ENCODE measurements around the gene SLC38A9. TPM values are rescaled to one million over a fixed set of nuclear protein-coding genes. Genes with fewer than 3 reads are reported as not detected.

The SLC38A9 gene
- total and polyA plus RNA-seq, 2 of the 8 experiments (the other 6 are each of a cell fraction or from before 2014, with no cell fraction given): 29.2 to 43.7 TPM

DNA sequence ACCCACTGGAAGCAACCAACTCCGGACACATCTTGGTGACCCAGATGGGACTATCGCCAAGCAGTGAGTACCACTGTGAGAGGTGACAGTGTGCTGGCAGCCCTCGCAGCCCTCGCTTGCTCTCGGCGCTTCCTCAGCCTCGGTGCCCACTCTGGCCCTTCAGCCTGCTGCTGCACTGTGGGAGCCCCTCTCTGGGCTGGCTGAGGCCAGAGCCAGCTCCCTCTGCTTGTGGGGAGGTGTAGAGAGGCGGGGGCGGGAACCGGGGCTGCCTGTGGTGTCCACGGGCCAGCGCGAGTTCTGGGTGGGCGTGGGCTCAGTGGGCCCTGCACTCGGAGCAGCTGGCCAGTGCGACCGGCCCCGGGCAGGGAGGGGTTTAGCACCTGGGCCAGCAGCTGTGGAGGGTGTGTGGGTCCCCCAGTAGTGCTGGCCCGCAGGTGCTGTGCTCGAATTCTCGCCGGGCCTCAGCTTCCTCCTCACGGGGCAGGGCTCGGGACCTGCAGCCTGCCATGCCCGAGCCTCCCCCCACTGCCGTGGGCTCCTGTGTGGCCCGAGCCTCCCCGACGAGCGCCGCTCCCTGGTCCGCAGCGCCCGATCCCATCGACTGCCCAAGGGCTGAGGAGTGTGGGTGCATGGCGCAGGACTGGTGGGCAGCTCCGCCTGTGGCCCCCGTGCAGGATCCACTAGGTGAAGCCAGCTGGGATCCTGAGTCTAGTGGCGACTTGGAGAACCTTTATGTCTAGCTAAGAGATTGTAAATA is 98.8 kb downstream of the SLC38A9 start:
- Histone ChIP-seq H3K4ac (replicated peaks; ENCODE audit: insufficient read length, low read depth, low read length) (no peak overlapping the region), H4K20me1 (replicated peaks in 1 of 2; ENCODE audit: control insufficient read depth in 1 of 2, insufficient read depth in 2 of 2, low read length in 2 of 2) (no peaks in the 10 kb centered on the region), H2BK5ac (ENCODE audit: low read depth, low read length) (no peak overlapping the region), H2AFZ (ENCODE audit: low read length) (no peak overlapping the region), H2BK12ac (ENCODE audit: low read depth, low read length) (no peak overlapping the region), H3K27ac (ENCODE audit: low read depth, low read length) (no peak overlapping the region), H3K4me2 (ENCODE audit: insufficient read depth in 1 of 2, low read depth in 2 of 2, low read length in 2 of 2) (no peak overlapping the region), H2BK15ac (ENCODE audit: low read length) (no peak overlapping the region), H4K5ac (ENCODE audit: insufficient read length, low read depth, low read length) (no peak overlapping the region), H2AK5ac (ENCODE audit: low read depth, low read length) (no peak overlapping the region), H3K79me2 (ENCODE audit: control insufficient read depth in 1 of 2, insufficient read depth in 2 of 2, low read length in 2 of 2) (no peaks in the 10 kb centered on the region), H2BK120ac (replicated peaks; ENCODE audit: low read depth, low read length) (no peak overlapping the region), H4K91ac (replicated peaks; ENCODE audit: insufficient read length, low read length) (no peak overlapping the region), H3K18ac (ENCODE audit: extremely low read depth, low read length) (no peak overlapping the region), H2BK20ac (ENCODE audit: low read length) (no peak overlapping the region), H3K56ac (replicated peaks; ENCODE audit: insufficient read length, low read depth, low read length) (no peak overlapping the region), H4K8ac (ENCODE audit: extremely low read depth, insufficient read depth, low read length) (no peak overlapping the region; the same call in 1 of the 2 replicates), H3K9ac (replicated peaks in 1 of 4; ENCODE audit: extremely low read depth in 1 of 4, low read depth in 3 of 4, low read length in 3 of 4) (no peak overlapping the region), H3K23me2 (ENCODE audit: low read depth, low read length) (peaks cover 2% of the 10 kb centered on the region; the same call in 1 of the 2 replicates), H3K4me3 (ENCODE audit: extremely low read depth in 1 of 4, insufficient read depth in 2 of 4, low read depth in 3 of 4, low read length in 4 of 4) (no peak overlapping the region), H3K36me3 (ENCODE audit: control insufficient read depth in 2 of 4, insufficient read depth in 4 of 4, low read length in 3 of 4) (peaks cover 0 to 6% (median 0%) of the 10 kb centered on the region in 4 experiments; a peak in 1 of 8 replicates), H3K79me1 (ENCODE audit: low read depth, low read length) (no peaks in the 10 kb centered on the region), H3K4me1 (replicated peaks in 1 of 4; ENCODE audit: control insufficient read depth in 3 of 4, insufficient read depth in 4 of 4, low read length in 3 of 4) (no peaks in the 10 kb centered on the region), H3K23ac (ENCODE audit: insufficient read length) (no peak overlapping the region), H3K27me3 (replicated peaks in 1 of 4; ENCODE audit: control insufficient read depth in 3 of 4, extremely low read depth in 1 of 4, insufficient read depth in 3 of 4, low read length in 3 of 4) (no peaks in the 10 kb centered on the region), H3K9me3 (ENCODE audit: insufficient read depth in 2 of 2, low read depth in 1 of 2, low read length in 1 of 2) (peaks cover 0 to 9% of the 10 kb centered on the region in 2 experiments; a peak in 2 of 4 replicates), H3K14ac (ENCODE audit: insufficient read length) (no peak overlapping the region)
- no peak for FAIRE-seq
- WGBS, 2 experiments (ENCODE audit: extremely low coverage in 1 of 2, insufficient coverage in 1 of 2, insufficient read length in 1 of 2, insufficient replicate concordance in 2 of 2, low coverage in 1 of 2, low lambda C conversion rate in 2 of 2, missing lambda C conversion rate in 1 of 2): 96% methylated on average over 27 of the region's 39 CpGs; no CpG with 5 or more reads in 1 of the 2 experiments
- TF ChIP-seq TAF7 (optimal IDR thresholded peaks at IDR 0.05; ENCODE audit: borderline replicate concordance, low read depth, low read length) (no peak), GABPA (IDR thresholded peaks at IDR 0.05; ENCODE audit: borderline replicate concordance, insufficient read depth, low read length) (no peak), POU5F1 (IDR thresholded peaks at IDR 0.05; ENCODE audit: low read depth, low read length) (no peak), PHF8 (conservative IDR thresholded peaks at IDR 0.05; ENCODE audit: low read depth, low read length) (no peak), EGR1 (IDR thresholded peaks at IDR 0.05; ENCODE audit: borderline replicate concordance, low read depth, low read length) (no peak)
- TF ChIP-seq, protein P1, sequence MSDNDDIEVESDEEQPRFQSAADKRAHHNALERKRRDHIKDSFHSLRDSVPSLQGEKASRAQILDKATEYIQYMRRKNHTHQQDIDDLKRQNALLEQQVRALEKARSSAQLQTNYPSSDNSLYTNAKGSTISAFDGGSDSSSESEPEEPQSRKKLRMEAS (IDR thresholded peaks at IDR 0.05): no peak
- DNase-seq (ENCODE audit: low read depth in 1 of 2, low spot score in 2 of 2): no peak
- ChIA-PET POLR2A (ENCODE audit: partially characterized antibody) (no interaction called here), CTCF (ENCODE audit: partially characterized antibody) (interaction anchor here (0.7 kb wide), 2 partner anchors 59 to 207 kb away, joined by 3 read pairs; no protein-coding TSS in a partner anchor)

Measured in H1 (cell line).